ENCODE data around the gene POU4F2. TPM values are rescaled to one million over a fixed set of nuclear protein-coding genes. Genes with fewer than 3 reads are reported as not detected.
"Not testable (repeated sequence)": the region's sequence is repeated elsewhere in the genome, so short reads cannot be mapped to it uniquely, and the experiment has no call there.

POU4F2 gene
- total RNA-seq, 4 donors from 2014 or later, result not detected

- Histone ChIP-seq H3K4me3 (peak overlapping the region in 1 of 2 donors; percentile 34), H3K9me3 (no peaks in the 10 kb centered on the region), H3K27me3 (peaks cover 0 to 9% of the 10 kb centered on the region in 2 donors), H3K27ac (no peak overlapping the region), H3K36me3 (no peaks in the 10 kb centered on the region), H3K4me1 (no peaks in the 10 kb centered on the region)
- no peak for DNase-seq
- intact Hi-C loops (cut with DNase I; ENCODE audit: low total_unique reads), result no loop called here
- no peak for TF ChIP-seq POLR2A (IDR thresholded peaks at IDR 0.05)
- TF ChIP-seq, protein P1, sequence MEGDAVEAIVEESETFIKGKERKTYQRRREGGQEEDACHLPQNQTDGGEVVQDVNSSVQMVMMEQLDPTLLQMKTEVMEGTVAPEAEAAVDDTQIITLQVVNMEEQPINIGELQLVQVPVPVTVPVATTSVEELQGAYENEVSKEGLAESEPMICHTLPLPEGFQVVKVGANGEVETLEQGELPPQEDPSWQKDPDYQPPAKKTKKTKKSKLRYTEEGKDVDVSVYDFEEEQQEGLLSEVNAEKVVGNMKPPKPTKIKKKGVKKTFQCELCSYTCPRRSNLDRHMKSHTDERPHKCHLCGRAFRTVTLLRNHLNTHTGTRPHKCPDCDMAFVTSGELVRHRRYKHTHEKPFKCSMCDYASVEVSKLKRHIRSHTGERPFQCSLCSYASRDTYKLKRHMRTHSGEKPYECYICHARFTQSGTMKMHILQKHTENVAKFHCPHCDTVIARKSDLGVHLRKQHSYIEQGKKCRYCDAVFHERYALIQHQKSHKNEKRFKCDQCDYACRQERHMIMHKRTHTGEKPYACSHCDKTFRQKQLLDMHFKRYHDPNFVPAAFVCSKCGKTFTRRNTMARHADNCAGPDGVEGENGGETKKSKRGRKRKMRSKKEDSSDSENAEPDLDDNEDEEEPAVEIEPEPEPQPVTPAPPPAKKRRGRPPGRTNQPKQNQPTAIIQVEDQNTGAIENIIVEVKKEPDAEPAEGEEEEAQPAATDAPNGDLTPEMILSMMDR (IDR thresholded peaks at IDR 0.05), result no peak
Observed at GRCh38 chr4:146655521-146655856, 16.8 kb downstream of the POU4F2 start.

- no peaks in the 10 kb centered on the region for H3K36me3 ChIP-seq
- no peak for DNase-seq
- H3K27ac ChIP-seq, result no peak overlapping the region
- H3K4me1 ChIP-seq, result no peaks in the 10 kb centered on the region
- no peak overlapping the region for H3K4me3 ChIP-seq
- TF ChIP-seq, protein P1 (IDR thresholded peaks at IDR 0.05), result no peak
- TF ChIP-seq POLR2A (IDR thresholded peaks at IDR 0.05), result no peak
- H3K27me3 ChIP-seq, result no peaks in the 10 kb centered on the region
- no peaks in the 10 kb centered on the region for H3K9me3 ChIP-seq
- intact Hi-C loops (cut with DNase I; ENCODE audit: low total_unique reads), result no loop called here
Observed at GRCh38 chr4:146661367-146661766, 22.7 kb downstream of the POU4F2 start.

GRCh38 chr4:146663968-146664311, 25.2 kb downstream of the POU4F2 start:
- DNase-seq; H3K4me3 ChIP-seq; H3K27ac ChIP-seq; H3K9me3 ChIP-seq; H3K4me1 ChIP-seq; H3K27me3 ChIP-seq; H3K36me3 ChIP-seq; intact Hi-C loops (cut with DNase I; ENCODE audit: low total_unique reads): not testable (repeated sequence)

GRCh38 chr4:146674829-146675570, 36.3 kb downstream of the POU4F2 start:
- Histone ChIP-seq H3K36me3 (no peaks in the 10 kb centered on the region), H3K9me3 (no peaks in the 10 kb centered on the region), H3K4me1 (no peaks in the 10 kb centered on the region), H3K27ac (no peak overlapping the region), H3K27me3 (no peaks in the 10 kb centered on the region), H3K4me3 (no peak overlapping the region)
- DNase-seq, result no peak
- no peak for TF ChIP-seq POLR2A (IDR thresholded peaks at IDR 0.05)
- TF ChIP-seq, protein P1 (IDR thresholded peaks at IDR 0.05), result no peak
- intact Hi-C loops (cut with DNase I; ENCODE audit: low total_unique reads), result no loop called here

Other genes with a start within 250 kb of the POU4F2 start
- 10 to 100 TPM in 3 of 4 donors, 1 to 10 TPM in 1; 7.4 to 34.5 (median 17.1) TPM for gene SLC10A7, start 117.0 kb upstream of the POU4F2 start, total RNA-seq